Measurements from ENCODE around the gene APOO. TPM values are rescaled to one million over a fixed set of nuclear protein-coding genes. Genes with fewer than 3 reads are reported as not detected.
A peak's percentile ranks its signal among the peaks of the same experiment; 100 is the strongest.

Gene APOO
- polyA plus RNA-seq, 1 donor = 17.2 TPM

- H3K36me3 ChIP-seq (ENCODE audit: control insufficient read depth, insufficient read depth, low read length) = peaks cover 11% of the 10 kb centered on the region
- peaks cover 2% of the 10 kb centered on the region for H3K4me1 ChIP-seq (ENCODE audit: control insufficient read depth, insufficient read depth, low read length)
- H3K27me3 ChIP-seq (ENCODE audit: control insufficient read depth, insufficient read depth, low read length) = no peaks in the 10 kb centered on the region
- no CpG with 5 or more reads among the region's 4 CpGs for WGBS (ENCODE audit: insufficient coverage, low lambda C conversion rate)
- DNase-seq = no peak
- no peaks in the 10 kb centered on the region for H3K9me3 ChIP-seq (ENCODE audit: control insufficient read depth, low read depth, low read length)
- peak overlapping the region; percentile 43 for H3K27ac ChIP-seq (ENCODE audit: low read length)
- H3K4me3 ChIP-seq (ENCODE audit: low read length) = no peak overlapping the region
Measured at GRCh38 chrX:23788946-23789345, 118.8 kb downstream of the APOO start.

GRCh38 chrX:23788521-23788920 is 119.2 kb downstream of the APOO start:
- Histone ChIP-seq H3K27me3 (ENCODE audit: control insufficient read depth, insufficient read depth, low read length) (no peaks in the 10 kb centered on the region), H3K4me1 (ENCODE audit: control insufficient read depth, insufficient read depth, low read length) (peaks cover 2% of the 10 kb centered on the region), H3K27ac (ENCODE audit: low read length) (peak overlapping the region; percentile 43)

GRCh38 chrX:23787745-23788118 is 120.0 kb downstream of the APOO start:
- no CpG with 5 or more reads among the region's 2 CpGs for WGBS (ENCODE audit: insufficient coverage, low lambda C conversion rate)
- H3K4me3 ChIP-seq (ENCODE audit: low read length) = no peak overlapping the region

More at GRCh38 chrX:23788521-23788920, 119.2 kb downstream of the APOO start:
- H3K4me3 ChIP-seq (ENCODE audit: low read length) = no peak overlapping the region
- DNase-seq = peak in 1 of 2 donors; percentile 38
- H3K36me3 ChIP-seq (ENCODE audit: control insufficient read depth, insufficient read depth, low read length) = peaks cover 11% of the 10 kb centered on the region
- H3K9me3 ChIP-seq (ENCODE audit: control insufficient read depth, low read depth, low read length) = no peaks in the 10 kb centered on the region

GRCh38 chrX:23786268-23786815 is 121.4 kb downstream of the APOO start:
- Histone ChIP-seq H3K4me1 (ENCODE audit: control insufficient read depth, insufficient read depth, low read length) (peaks cover 8% of the 10 kb centered on the region), H3K27ac (ENCODE audit: low read length) (peak overlapping the region; percentile 88), H3K4me3 (ENCODE audit: low read length) (peak overlapping the region; percentile 73), H3K36me3 (ENCODE audit: control insufficient read depth, insufficient read depth, low read length) (peaks cover 11% of the 10 kb centered on the region), H3K27me3 (ENCODE audit: control insufficient read depth, insufficient read depth, low read length) (no peaks in the 10 kb centered on the region), H3K9me3 (ENCODE audit: control insufficient read depth, low read depth, low read length) (no peaks in the 10 kb centered on the region)
- DNase-seq = no peak
- no CpG with 5 or more reads among the region's 11 CpGs for WGBS (ENCODE audit: insufficient coverage, low lambda C conversion rate)

More at GRCh38 chrX:23787745-23788118, 120.0 kb downstream of the APOO start:
- H3K9me3 ChIP-seq (ENCODE audit: control insufficient read depth, low read depth, low read length) = no peaks in the 10 kb centered on the region
- H3K27me3 ChIP-seq (ENCODE audit: control insufficient read depth, insufficient read depth, low read length) = no peaks in the 10 kb centered on the region
- peaks cover 2% of the 10 kb centered on the region for H3K4me1 ChIP-seq (ENCODE audit: control insufficient read depth, insufficient read depth, low read length)
- peaks cover 11% of the 10 kb centered on the region for H3K36me3 ChIP-seq (ENCODE audit: control insufficient read depth, insufficient read depth, low read length)
- H3K27ac ChIP-seq (ENCODE audit: low read length) = peak overlapping the region; percentile 43
- DNase-seq = no peak

GRCh38 chrX:23785580-23785979 is 122.2 kb downstream of the APOO start:
- Histone ChIP-seq H3K27ac (ENCODE audit: low read length) (peak overlapping the region; percentile 88), H3K9me3 (ENCODE audit: control insufficient read depth, low read depth, low read length) (no peaks in the 10 kb centered on the region), H3K36me3 (ENCODE audit: control insufficient read depth, insufficient read depth, low read length) (peaks cover 11% of the 10 kb centered on the region), H3K27me3 (ENCODE audit: control insufficient read depth, insufficient read depth, low read length) (no peaks in the 10 kb centered on the region), H3K4me1 (ENCODE audit: control insufficient read depth, insufficient read depth, low read length) (peaks cover 8% of the 10 kb centered on the region), H3K4me3 (ENCODE audit: low read length) (peak overlapping the region; percentile 73)
- no CpG with 5 or more reads among the region's 2 CpGs for WGBS (ENCODE audit: insufficient coverage, low lambda C conversion rate)
- peak in 1 of 2 donors; percentile 13 for DNase-seq

GRCh38 chrX:23784470-23785331 is 123.0 kb downstream of the APOO start:
- Histone ChIP-seq H3K27me3 (ENCODE audit: control insufficient read depth, insufficient read depth, low read length) (no peaks in the 10 kb centered on the region), H3K36me3 (ENCODE audit: control insufficient read depth, insufficient read depth, low read length) (peaks cover 11% of the 10 kb centered on the region), H3K9me3 (ENCODE audit: control insufficient read depth, low read depth, low read length) (no peaks in the 10 kb centered on the region), H3K27ac (ENCODE audit: low read length) (peak overlapping the region; percentile 88), H3K4me1 (ENCODE audit: control insufficient read depth, insufficient read depth, low read length) (peaks cover 6% of the 10 kb centered on the region), H3K4me3 (ENCODE audit: low read length) (peak overlapping the region; percentile 73)
- DNase-seq = peak in 1 of 2 donors; percentile 43
- WGBS (ENCODE audit: insufficient coverage, low lambda C conversion rate) = no CpG with 5 or more reads among the region's 8 CpGs

GRCh38 chrX:23783589-23784469 is 123.9 kb downstream of the APOO start:
- Histone ChIP-seq H3K36me3 (ENCODE audit: control insufficient read depth, insufficient read depth, low read length) (peaks cover 11% of the 10 kb centered on the region), H3K27ac (ENCODE audit: low read length) (peak overlapping the region; percentile 88), H3K4me1 (ENCODE audit: control insufficient read depth, insufficient read depth, low read length) (peaks cover 6% of the 10 kb centered on the region), H3K4me3 (ENCODE audit: low read length) (peak overlapping the region; percentile 73), H3K9me3 (ENCODE audit: control insufficient read depth, low read depth, low read length) (no peaks in the 10 kb centered on the region), H3K27me3 (ENCODE audit: control insufficient read depth, insufficient read depth, low read length) (no peaks in the 10 kb centered on the region)
- WGBS (ENCODE audit: insufficient coverage, low lambda C conversion rate) = no CpG with 5 or more reads among the region's 21 CpGs
- DNase-seq = peak in 1 of 2 donors; percentile 24

Other genes starting within 250 kb of the APOO start
- 94.2 TPM for gene PRDX4, start 240.4 kb downstream of the APOO start, polyA plus RNA-seq
- 26.3 TPM for gene ACOT9, start 164.7 kb downstream of the APOO start, polyA plus RNA-seq
- 763 TPM for gene SAT1, start 124.8 kb downstream of the APOO start, polyA plus RNA-seq
- gene CXorf58, start 68 bp upstream of the APOO start, polyA plus RNA-seq = 0.13 TPM
- gene KLHL15, start 119.2 kb upstream of the APOO start, polyA plus RNA-seq = 14.6 TPM
- gene EIF2S3, start 147.0 kb upstream of the APOO start, polyA plus RNA-seq = 235 TPM
- gene ZFX, start 241.8 kb upstream of the APOO start, polyA plus RNA-seq = 20.7 TPM

All from large intestine (tissue), 3 donors.